IPS-18a (cell line): ENCODE data around the gene GGT1.
"Not testable (repeated sequence)": the region's sequence is repeated elsewhere in the genome, so short reads cannot be mapped to it uniquely, and the experiment has no call there.

Experiments
- H3K27ac ChIP-seq: one replicate; pipeline ENCODE4 v1.5.1; 2013; ENCODE audit warnings: low read length
- H3K27me3 ChIP-seq: one replicate; pipeline ENCODE4 v1.6.1; 2013; ENCODE audit warnings: mild to moderate bottlenecking, low read length; ENCODE audit not compliant: control insufficient read depth, insufficient read depth
- H3K36me3 ChIP-seq: one replicate; pipeline ENCODE4 v1.6.1; 2013; ENCODE audit warnings: low read depth, low read length; ENCODE audit not compliant: control insufficient read depth
- H3K4me1 ChIP-seq: one replicate; pipeline ENCODE4 v1.6.1; 2013; ENCODE audit warnings: low read depth, low read length; ENCODE audit not compliant: control insufficient read depth
- H3K4me3 ChIP-seq: one replicate; pipeline ENCODE4 v1.5.1; 2013; ENCODE audit warnings: low read length
- H3K9ac ChIP-seq: one replicate; pipeline ENCODE4 v1.6.1; 2013; ENCODE audit warnings: mild to moderate bottlenecking, low read length, moderate library complexity
- H3K9me3 ChIP-seq: one replicate; pipeline ENCODE4 v1.6.1; 2013; ENCODE audit warnings: low read depth, low read length; ENCODE audit not compliant: control insufficient read depth

GGT1 gene

DNA sequence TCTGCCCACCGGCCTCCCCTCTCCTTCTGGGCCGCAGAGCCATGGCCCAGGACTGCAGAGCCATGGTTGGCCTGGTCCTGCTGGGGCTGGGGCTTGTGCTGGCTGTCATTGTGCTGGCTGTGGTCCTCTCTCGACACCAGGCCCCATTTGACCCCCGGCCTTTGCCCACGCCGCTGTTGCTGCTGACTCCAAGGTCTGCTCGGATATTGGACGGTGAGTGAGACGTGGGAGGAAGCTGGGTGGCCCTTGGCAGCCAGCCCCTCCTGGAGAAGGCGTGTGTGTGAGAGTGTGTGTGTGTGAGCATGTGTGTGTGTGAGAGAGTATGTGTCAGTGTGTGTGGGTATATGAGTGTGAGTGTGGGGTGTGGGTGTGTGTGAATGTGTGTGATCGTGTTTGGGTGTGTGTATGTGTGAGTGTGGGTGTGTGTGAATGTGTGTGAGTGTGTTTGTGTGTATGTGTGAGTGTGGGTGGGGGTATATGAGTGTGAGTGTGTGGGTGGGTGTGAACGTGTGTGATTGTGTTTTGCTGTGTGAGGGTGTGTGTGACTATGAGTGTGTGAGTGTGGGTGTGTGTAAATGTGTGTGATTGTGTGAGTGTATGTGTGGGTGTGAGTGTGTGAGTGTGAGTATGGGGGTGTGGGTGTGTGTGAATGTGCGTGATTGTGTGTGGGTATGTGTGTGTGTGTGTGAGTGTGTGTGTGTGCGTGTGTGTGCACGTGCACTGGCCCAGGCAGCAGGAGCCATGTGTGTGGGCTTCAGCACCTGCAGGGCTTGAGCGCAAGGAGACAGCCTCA is 30.4 kb downstream of the GGT1 start:
- H3K9ac ChIP-seq = not testable (repeated sequence)

DNA sequence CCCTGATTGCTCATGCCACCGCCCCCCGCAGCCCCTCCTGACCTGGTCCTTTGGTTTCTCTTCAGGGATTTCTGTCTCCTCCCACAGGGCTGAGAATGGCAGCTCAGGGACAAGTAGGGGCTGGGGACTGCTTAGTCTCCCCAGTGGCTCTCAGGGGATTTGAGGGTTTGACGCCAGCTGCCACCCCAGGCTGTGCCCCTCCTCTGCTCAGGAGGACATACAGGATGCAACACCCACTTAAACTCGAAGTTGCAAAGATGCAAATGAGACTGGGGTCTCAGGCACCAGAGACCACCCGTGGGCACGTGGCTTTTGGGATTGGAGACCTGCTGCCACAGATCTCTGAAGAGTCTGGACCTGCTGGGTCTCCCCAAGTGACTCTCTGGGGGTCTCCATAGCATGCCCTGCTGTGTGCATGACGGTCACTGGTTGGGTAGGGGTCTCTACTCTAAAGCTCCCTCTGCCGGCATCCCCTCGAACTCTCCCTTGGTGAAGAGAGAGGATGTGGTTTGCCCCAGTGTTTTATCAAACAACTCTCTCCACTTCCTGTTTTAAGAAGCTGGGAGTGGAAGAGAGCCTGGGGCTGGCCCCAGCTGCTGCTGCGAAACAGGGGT is 31.9 kb downstream of the GGT1 start:
- H3K9ac ChIP-seq, H3K27ac ChIP-seq, H3K4me1 ChIP-seq, H3K36me3 ChIP-seq, H3K4me3 ChIP-seq, H3K27me3 ChIP-seq, H3K9me3 ChIP-seq: not testable (repeated sequence)

More for the DNA sequence above, 30.4 kb downstream of the GGT1 start:
- H3K4me3 ChIP-seq, H3K27me3 ChIP-seq, H3K27ac ChIP-seq, H3K4me1 ChIP-seq, H3K36me3 ChIP-seq, H3K9me3 ChIP-seq: not testable (repeated sequence)

DNA sequence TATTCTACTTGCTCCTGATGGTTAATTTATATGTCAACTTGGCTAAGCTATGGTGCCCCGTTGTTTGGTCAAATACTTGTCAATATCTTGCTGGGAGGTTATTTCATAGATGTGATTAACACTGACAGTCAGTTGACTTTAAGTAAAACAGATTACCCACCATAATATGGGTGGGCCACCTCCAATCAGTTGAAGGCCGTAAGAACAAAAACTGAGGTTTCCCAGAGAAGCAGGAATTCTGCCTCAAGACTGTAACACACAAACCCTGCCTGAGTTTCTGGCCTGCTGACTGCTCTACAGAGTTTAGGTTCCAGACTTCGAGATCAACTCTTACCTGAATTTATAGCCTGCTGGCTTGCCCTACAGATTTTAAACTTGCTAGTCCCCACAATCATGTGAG is 33.5 kb downstream of the GGT1 start:
- not testable (repeated sequence) for H3K27ac ChIP-seq, H3K4me3 ChIP-seq, H3K9me3 ChIP-seq

GRCh38 chr22:24642307-24642706 is 39.3 kb downstream of the GGT1 start:
- not testable (repeated sequence) for H3K27ac ChIP-seq, H3K4me1 ChIP-seq, H3K4me3 ChIP-seq, H3K27me3 ChIP-seq, H3K9me3 ChIP-seq, H3K36me3 ChIP-seq, H3K9ac ChIP-seq

More for the DNA sequence above, 33.5 kb downstream of the GGT1 start:
- not testable (repeated sequence) for H3K27me3 ChIP-seq, H3K9ac ChIP-seq, H3K36me3 ChIP-seq, H3K4me1 ChIP-seq

DNA sequence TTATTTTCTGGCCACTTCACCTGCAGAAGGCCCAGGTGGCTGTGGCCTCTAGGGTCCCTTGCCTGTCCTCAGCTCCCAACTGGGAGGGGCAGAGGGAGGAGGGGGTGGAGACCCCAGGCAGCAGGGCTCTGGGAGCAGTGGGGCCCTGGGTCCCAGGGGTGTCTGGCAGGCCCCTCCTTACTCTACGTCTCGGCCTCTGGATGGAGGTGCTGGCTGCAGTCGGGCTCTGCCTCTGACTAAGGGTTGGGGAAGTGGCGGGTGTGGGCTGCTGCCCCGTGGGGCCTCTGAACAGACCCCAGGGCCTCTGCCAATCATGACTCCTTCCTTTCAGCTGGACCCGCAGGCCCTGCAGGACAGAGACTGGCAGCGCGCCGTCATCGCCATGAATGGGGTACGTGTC is 41.4 kb downstream of the GGT1 start:
- not testable (repeated sequence) for H3K9ac ChIP-seq, H3K4me3 ChIP-seq, H3K9me3 ChIP-seq, H3K36me3 ChIP-seq, H3K4me1 ChIP-seq, H3K27ac ChIP-seq, H3K27me3 ChIP-seq

DNA sequence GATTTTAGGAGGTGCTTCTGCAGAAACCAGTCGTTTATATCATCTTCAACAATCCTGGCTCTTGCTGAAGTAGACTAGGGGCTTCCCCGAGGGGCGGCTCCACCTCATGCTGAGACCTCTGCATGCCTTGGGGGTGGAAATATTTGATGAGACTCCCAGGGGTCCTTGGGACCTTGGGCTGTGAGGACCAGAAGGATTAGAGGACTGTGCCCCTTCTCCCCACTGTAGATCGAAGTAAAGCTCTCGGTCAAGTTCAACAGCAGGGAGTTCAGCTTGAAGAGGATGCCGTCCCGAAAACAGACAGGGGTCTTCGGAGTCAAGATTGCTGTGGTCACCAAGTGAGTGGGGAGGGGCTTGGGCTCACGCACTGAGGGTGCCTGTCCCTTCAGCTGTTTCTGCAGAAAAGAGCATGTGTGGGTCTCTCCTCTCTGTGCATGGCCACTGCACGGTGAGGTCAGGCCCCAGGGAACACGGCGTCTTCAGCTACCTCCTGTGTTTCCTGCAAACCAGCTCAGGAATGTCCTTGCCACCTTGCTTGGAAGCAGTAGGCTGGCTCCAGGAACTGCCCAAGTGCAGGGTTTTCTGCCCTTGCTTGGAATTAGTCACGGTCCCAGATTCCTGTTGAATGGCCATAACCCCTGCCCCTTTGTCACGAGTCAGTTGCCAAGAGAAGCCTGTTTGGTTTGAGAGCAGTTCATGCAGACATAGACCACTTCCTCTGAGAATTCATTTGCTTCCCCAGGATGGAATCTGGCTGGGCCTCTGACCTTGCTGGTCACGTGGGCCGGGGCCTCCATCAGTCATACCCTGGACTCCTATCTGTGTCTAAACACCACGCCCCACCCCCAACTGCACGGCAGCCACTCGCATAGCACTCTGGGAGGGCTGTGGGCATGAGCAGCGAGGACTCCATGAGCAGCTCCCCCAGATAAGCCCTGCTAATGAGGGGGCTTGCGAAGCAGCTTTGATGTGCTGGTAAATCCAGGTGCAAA is 42.7 kb downstream of the GGT1 start:
- H3K27ac ChIP-seq, H3K36me3 ChIP-seq, H3K27me3 ChIP-seq, H3K9ac ChIP-seq, H3K9me3 ChIP-seq, H3K4me1 ChIP-seq, H3K4me3 ChIP-seq: not testable (repeated sequence)

- not testable (repeated sequence) for H3K4me1 ChIP-seq, H3K4me3 ChIP-seq, H3K36me3 ChIP-seq, H3K27me3 ChIP-seq, H3K27ac ChIP-seq, H3K9ac ChIP-seq, H3K9me3 ChIP-seq
Measured at GRCh38 chr22:24646756-24647155, 43.8 kb downstream of the GGT1 start.

DNA sequence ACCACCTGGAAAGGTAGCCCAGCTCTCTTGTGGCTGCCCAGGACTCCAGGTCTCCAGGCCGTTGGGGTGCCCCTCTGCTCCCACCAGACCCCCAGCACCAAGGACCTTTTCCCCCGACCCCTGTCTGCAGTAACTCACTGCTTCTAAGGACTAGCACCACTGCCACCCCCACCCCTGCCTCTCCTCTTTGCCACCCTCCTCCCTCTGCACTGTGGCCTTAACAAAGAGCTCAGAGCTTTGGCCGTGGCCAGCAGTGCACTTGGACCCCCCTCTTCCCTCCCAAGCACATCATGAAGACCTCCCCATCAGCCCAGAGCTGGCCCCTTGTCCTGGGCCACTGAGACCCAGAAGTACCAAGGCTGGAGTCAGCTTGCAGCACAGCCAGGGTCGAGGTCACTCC is 46.4 kb downstream of the GGT1 start:
- H3K9ac ChIP-seq, H3K36me3 ChIP-seq: not testable (repeated sequence)

DNA sequence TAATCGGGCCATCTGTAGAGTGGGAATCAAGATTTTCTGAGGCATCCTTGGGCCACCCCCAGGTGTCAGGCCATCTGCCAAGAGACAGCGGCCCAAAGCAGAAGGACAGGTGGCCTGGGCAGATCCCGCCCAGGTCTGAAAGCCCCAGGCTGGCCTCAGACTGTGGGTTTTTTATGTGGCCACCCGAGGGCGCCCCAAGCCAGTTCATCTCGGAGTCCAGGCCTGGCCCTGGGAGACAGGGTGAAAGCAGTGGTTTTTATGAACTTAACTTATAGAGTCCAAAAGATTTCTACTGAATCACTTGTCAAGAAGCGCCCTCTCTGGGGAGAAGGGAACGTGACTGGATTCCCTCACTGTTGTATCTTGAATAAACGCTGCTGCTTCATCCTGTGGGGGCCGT is 47.9 kb downstream of the GGT1 start:
- not testable (repeated sequence) for H3K27me3 ChIP-seq, H3K4me1 ChIP-seq, H3K4me3 ChIP-seq, H3K27ac ChIP-seq, H3K36me3 ChIP-seq, H3K9ac ChIP-seq, H3K9me3 ChIP-seq

More for the DNA sequence above, 46.4 kb downstream of the GGT1 start:
- H3K4me3 ChIP-seq, H3K9me3 ChIP-seq, H3K27ac ChIP-seq, H3K27me3 ChIP-seq, H3K4me1 ChIP-seq: not testable (repeated sequence)

DNA sequence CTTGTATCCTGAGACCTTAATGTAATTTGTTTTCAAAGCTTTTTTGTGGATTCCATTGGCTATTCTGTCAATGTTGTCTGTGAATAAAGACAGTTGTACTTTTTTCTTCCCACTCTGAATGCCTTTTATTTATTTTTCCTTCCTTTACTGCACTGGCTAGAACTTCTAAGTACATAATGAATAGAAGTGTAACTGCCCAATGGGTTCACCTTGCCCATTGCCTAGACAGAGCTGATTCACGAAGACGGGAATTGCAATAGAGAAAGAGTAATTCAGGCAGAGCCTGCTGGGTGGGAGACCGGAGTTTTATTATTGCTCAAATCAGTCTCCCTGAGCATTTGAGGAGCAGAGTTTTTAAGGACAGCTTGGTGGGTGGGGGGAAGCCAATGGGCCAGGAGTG is 62.4 kb downstream of the GGT1 start:
- not testable (repeated sequence) for H3K4me3 ChIP-seq, H3K4me1 ChIP-seq, H3K9ac ChIP-seq, H3K27me3 ChIP-seq, H3K9me3 ChIP-seq, H3K36me3 ChIP-seq, H3K27ac ChIP-seq

GRCh38 chr22:24667904-24668303 is 64.9 kb downstream of the GGT1 start:
- H3K9me3 ChIP-seq, H3K27ac ChIP-seq, H3K27me3 ChIP-seq, H3K4me1 ChIP-seq, H3K9ac ChIP-seq, H3K36me3 ChIP-seq, H3K4me3 ChIP-seq: not testable (repeated sequence)
